Panc1 (cell line): ENCODE measurements around the gene DIP2C.

Source experiments
- CTCF ChIP-seq: fragments of 450-650 bp; IDR thresholded peaks from 2 replicates; pipeline ENCODE4 v1.5.1; 2017; ENCODE audit warnings: mild to moderate bottlenecking
- POLR2AphosphoS5 ChIP-seq: IDR thresholded peaks from 2 replicates; pipeline ENCODE4 v1.6.1; 2012; ENCODE audit warnings: mild to moderate bottlenecking, low read depth, low read length, moderate library complexity

GRCh38 chr10:651692-652091 lies 37.8 kb downstream of the DIP2C start:
- TF ChIP-seq CTCF: no peak
- TF ChIP-seq POLR2AphosphoS5: no peak
